Prostate gland (tissue), 2 donors: Measurements from ENCODE around the gene ZNF516.

Source experiments
- CTCF ChIP-seq, 4 experiments: fragments of 200-600 bp in 2 of 4; fragments of 450-650 bp in 2 of 4; sonication (generic) in 2 of 4; IDR thresholded peaks; 1 replicate in 3 of 4; 2 replicates in 1 of 4; pipeline ENCODE4 v1.5.1; 2016 to 2019; ENCODE audit warnings: antibody characterized with exemption in 4 of 4, mild to moderate bottlenecking in 2 of 4, moderate library complexity in 2 of 4
- POLR2A ChIP-seq: fragments of 450-650 bp; IDR thresholded peaks from one replicate; pipeline ENCODE4 v1.6.1; 2016; ENCODE audit warnings: antibody characterized with exemption, mild to moderate bottlenecking
- POLR2AphosphoS5 ChIP-seq: sonication (generic); formaldehyde crosslinking; IDR thresholded peaks from one replicate; pipeline ENCODE4 v1.6.1; 2017; ENCODE audit warnings: antibody characterized with exemption

DNA sequence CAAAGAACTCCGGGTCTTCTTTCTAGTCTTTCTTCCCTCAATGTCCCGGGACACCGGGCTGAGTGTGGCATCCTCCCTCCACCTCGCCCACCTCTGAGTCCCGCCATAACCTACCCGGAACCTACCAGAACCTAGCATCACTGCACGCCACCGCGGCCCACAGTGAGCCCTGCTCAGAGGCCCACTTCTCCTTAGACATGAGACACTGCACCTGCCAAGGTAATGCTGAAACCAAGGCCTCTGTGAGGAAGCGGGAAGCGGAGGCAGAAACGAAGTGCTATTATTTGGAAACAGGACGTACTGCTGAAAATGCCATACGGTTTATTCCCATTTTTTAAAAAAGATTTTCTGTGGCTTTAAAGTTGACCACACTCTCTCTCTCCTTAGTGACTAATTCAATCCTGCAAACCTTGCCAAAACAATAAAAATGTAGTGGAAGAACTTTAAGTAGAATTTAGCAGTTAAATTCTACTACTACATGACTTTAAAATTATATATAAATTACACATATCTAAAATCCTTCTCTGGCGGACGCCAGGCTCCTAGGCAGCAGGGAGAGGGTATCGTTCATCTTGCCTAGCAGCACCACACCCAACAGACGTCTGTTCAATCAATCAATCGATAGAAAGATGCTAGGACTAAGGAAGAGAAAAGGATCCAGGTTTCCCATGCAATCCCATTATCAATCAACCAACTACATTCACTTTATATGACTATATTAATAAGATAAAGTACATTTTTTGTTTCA lies 82.0 kb downstream of the ZNF516 start:
- TF ChIP-seq POLR2A (no peak), CTCF (IDR thresholded peaks at IDR 0.05) (no peak), POLR2AphosphoS5 (no peak)
